Glomerular visceral epithelial cell (primary cell): Measurements from ENCODE around the gene PPP4R3A.
A peak's percentile ranks its signal among the peaks of the same experiment; 100 is the strongest.
"Not testable (repeated sequence)": the region's sequence is repeated elsewhere in the genome, so short reads cannot be mapped to it uniquely, and the experiment has no call there.

ENCODE experiments used
- DNase-seq: peaks from one replicate; pipeline ENCODE4 v3.0.0-alpha.2; 2016; ENCODE audit errors: extremely low spot score

Gene PPP4R3A

DNA sequence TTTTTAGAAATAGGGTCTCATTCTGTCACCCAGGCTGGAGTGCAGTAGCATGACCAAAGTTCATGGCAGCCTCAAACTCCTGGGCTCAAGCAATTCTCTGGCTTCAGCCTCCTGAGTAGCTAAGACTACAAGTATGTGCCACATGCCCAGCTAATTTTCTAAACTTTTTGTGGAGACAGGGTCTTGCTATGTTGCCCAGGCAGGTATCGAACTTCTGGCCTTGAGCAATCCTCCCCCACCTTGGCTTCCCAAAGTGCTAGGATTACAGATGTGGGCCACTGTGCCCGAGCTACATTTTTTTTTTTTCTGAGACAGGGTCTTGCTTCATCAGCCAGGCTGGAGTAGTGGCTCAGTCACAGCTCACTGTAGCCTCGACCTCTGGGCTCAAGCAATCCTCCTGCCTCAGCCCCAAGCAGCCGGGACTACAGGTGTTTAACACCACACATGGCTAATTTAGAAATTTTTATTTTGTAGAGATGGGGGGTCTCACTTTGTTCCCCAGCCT is 7.1 kb downstream of the PPP4R3A start:
- DNase-seq: peak; percentile 3

DNA sequence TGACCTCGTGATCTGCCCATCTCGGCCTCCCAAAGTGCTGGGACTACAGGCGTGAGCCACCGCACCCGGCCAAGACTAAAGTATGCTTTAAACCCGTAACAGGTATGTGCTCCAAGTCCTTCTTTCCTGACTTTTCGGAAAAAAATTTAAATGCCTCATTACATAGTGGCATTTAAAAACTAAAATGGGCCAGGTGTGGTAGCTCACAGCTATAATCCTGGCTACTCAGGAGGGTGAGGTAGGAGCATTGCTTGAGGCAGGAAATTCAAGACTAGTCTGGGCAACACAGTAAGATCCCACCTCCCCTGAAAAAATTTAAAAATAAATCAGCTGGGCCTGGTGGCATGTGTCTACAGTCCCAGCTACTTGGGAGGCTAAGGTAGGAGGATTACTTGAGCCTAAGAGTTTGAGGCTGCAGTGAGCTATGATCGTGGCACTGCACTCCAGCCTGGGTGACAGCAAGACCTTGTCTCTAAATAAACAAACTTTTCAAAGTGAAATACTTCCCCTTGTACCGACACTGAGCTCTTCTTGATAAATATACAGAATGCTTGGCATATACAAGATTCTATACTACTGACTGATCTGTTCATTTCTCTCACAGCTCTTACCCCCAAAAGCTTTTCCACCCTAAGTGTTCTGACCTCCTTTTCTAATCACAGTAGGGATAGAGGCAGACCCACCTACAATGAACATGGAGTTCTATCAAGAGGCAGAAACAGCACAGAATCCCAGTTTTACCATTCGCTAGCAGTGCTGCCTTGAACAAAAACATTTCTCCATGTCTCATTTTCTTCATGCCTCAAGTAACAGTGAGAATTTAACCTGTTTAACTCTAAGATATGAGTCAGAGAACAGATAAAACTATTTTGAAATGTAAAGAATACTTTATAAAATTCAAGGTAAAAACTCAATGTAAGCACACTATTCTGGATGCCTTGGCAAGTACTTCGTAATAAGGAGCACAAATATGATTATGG is 7.9 kb downstream of the PPP4R3A start:
- peak; percentile 21 for DNase-seq

- DNase-seq: no peak
These were observed 8.8 kb downstream of the PPP4R3A start for GRCh38 chr14:91501348-91501747.

DNA sequence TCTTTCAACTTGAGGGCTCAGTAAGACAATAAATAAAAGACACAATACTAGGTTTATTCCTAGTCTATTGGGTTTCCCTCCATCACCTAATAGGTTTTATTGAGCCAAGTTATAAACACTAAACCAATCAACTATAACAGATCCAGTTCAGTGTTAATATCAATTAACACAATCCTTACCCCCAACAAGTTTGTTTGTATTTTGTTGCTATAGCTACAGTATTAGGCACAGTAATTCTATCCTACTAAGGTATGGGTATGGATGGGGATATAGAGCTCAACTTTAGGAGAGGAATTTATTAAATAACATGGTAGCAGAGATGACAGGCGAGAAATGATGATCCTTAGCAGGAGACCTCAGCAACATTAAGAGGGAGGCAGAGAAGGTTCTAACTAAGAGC is 13.3 kb downstream of the PPP4R3A start:
- peak; percentile 18 for DNase-seq

DNA sequence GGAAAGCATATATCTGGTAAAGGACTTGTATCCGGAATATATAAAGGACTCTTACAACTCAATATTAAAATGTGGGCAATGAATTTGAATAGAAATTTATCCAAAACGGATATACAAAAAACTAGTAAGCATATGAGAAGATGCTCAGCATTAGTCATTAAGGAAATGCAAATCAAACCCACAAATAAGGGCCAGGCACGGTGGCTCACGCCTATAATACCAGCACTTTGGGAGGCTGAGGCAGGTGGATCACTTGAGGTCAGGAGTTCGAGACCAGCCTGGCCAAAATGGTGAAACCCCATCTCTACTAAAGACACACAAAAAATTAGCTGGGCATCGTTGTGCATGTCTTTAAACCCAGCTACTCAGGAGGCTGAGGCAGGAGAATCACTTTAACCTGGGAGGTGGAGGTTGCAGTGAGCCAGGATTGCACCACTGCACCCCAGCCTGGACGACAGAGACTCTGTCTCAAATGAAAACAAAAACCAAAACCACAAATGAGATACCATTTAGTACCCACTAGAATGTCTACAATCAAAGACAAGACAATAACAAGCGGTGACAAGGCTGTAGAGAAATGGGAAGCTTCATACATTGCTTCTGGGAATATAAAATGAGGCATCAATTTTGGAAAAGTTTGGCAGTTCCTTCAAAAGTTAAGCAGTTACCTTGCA is 15.6 kb downstream of the PPP4R3A start:
- not testable (repeated sequence) for DNase-seq

DNA sequence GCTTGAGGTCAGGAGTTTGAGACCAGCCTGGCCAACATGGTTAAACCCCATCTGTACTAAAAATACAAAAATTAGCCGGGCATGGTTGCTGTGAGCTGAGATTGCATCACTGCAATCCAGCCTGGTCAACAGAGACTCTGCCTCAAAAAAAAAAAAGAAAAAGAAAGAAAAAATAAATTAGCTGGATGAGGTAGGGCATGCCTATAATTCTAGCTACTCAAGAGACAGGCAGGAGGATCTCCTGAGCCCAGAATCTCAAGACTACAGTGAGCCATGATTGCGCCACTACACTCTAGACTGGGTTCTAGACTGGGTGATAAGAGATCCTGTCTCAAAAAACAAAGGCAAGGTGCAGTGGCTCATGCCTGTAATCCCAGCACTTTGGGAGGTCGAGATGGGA is 16.9 kb downstream of the PPP4R3A start:
- DNase-seq: no peak

DNA sequence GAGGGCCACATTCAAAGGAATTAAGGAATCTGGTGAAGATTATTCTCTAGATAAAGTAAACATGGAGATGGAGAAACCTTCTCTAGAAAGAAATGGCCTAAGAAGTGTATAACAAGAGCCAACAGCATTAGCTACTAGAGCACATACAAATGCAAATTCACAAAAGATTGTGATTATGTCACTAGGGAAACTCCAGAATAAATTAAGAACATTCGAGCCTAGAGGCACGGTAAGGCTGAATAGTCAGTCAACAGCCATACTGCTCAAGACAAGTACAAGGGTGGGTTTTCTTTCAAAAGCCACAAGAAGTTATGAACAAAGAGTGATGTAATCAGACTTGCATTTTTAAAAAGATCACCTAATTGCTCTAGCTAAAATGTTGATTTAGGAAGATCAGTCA is 25.4 kb downstream of the PPP4R3A start:
- no peak for DNase-seq

DNA sequence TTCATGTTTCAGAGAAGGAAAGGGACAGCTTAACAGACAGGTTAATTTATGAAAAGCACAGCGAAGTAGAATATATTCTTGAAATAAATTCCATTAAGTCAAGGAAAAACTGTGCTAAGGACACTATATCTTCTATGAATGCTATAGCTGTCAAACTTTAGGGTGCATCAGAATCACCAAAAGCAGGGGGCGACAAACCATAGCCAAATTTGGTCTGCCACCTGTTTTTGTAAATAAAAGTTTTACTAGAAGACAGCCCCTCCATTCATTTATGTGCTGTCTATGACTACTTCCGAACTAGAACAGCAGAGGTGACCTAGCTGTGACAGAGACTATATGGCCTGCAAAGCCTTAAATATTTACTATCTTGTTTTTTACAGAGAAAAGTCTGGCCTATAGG is 25.9 kb downstream of the PPP4R3A start:
- DNase-seq: no peak

DNA sequence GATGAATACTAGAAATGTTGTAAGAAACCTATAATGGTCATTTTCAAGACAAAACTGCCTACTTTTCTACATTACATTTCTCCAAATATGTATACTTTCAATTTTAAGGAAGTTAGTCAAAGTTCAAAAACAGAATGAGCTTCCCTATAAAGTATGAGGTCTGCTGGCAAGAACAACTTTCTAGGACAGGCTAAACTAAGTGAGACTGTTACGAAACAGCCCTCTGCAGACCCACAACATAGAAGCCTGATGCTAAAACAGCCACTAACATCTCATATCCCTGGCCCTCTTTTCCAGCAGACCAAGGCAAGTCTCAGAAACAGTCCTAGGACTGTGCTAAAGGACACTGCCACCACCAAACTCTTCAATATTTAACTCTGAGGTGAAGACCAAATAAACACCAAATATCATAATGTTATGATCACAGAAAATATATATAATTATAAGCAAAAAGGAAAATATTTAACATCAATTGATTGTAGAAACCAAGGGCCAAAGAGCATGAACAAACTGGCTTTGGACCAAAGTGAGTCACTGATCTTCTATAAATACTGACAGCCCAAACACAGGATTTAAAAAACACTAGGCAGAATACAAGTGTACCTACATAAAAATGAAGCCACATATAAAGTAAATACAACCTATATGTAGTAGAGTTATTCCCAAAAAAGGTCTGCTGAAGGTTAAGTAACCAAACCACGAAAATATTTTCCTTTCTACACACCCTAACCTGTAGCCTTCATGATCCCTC is 27.7 kb downstream of the PPP4R3A start:
- no peak for DNase-seq

DNA sequence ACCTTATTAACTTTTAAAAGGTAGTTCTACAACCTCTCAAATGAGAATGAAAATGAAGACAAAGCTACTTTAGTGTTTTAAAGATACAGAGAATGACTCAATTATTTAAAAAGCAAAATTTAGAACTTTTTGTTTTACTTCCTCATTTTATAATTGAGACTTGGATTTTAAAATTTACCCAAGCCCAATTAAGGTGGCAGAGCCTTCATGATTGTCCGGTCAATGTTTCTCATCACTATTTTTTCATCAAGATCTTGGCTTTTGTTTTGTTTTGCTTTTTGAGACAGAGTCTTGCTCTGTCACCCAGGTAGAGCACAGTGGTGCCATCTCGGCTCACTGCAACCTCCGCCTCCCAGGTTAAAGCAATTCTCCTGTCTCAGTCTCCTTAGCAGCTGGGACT is 32.7 kb downstream of the PPP4R3A start:
- DNase-seq: no peak

GRCh38 chr14:91473046-91473445 is 37.1 kb downstream of the PPP4R3A start:
- no peak for DNase-seq

DNA sequence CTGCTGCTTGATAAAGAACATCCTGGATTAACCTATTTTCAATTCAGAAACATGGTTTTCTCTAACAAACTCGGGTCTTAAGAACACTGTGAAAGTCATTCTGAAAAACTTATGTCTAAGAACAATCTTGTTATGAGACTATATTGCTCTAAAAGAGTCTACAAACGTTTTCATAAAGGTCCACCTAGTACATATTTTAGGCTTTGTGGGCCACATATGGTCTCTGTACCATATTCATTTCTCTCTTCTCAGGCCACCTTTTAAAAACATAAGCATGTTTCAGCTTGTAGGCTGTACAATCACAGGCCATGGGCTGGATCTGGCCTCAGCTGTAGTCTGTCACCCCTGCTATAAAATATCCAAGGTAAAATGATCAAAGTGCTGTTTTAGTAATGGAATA is 39.9 kb downstream of the PPP4R3A start:
- no peak for DNase-seq

GRCh38 chr14:91466192-91466591 is 43.9 kb downstream of the PPP4R3A start:
- no peak for DNase-seq

DNA sequence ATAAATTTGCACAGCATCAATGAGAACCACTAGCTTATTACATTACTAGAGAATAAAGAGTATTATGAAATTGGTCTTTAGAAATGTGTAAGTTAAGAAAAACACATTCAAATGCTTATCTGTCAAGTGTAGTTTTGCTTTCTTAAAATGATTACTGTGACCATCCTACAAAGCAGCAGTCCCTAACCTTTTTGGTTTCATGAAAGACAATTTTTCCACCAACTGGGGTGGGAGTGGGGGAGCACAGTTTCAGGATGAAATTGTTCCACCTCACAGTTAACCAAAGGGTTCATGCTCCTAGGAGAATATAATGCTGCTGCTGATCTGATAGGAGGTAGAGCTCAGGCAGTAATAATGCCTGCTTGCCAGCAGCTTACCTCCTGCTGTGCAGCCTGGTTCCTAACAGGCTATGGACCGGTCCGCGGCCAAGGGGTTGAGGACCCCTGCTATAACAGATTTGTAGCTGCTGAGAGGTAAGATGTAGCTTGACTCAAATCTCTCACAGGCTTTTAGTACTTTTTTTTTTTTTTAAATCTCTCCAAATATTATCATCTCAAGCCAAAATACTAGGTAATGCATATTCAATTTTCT is 45.4 kb downstream of the PPP4R3A start:
- DNase-seq: no peak

- no peak for DNase-seq
These were observed 51.5 kb downstream of the PPP4R3A start for GRCh38 chr14:91458612-91459011.

DNA sequence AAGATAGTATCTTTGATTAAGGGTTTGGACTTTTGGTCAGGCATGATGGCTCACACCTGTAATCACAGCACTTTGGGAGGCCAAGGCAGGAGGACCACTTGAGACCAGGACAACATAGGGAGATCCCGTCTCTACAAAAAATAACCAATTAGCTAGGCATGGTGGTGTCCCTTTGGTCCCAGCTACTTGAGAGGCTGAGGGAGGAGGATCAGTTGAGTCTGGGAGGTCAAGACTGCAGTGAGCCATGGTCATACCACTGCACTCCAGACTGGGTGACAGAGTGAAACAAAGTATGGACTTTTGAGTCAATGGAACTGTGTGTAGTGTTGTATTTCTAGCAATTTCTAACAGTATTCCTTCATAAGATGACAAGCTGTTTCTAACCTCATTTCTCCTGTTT is 53.8 kb downstream of the PPP4R3A start:
- no peak for DNase-seq

DNA sequence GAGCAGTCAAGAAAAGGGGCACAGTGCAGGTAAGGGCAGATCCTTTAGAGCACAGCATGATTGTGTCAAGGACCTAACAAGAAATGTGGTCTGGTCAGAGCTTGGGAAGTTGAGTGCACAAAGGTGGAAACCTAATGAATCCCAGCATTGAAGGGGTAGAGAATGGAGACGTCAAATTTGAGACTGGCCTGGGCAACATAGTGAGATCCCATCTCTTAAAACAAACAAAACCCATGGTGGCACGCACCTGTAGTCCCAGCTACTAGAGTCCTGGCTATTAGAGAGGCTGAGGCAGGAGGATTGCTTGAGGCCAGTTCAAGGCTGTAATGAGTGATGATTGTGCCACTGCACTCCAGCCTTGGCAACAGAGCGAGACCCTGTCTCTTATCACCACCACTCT is 55.5 kb downstream of the PPP4R3A start:
- no peak for DNase-seq

DNA sequence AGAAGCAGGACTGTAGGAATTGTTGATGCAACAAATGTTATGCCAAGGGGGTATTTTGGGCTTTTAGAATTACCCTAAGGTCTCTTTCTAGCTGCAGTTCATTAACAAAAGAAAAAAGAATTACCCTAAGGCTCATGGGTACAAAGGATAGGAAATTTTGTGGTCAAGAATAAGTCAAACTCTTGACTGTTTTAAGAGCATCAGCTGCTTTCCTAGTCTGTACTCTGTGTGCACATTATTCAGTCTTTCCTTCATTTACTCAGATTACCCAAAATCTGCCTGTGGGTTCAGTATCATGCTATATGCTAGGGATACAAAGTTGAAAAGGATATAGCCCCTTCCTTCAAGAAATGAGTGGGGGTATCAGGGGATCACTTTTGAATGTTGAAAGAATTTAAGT is 56.0 kb downstream of the PPP4R3A start:
- no peak for DNase-seq

DNA sequence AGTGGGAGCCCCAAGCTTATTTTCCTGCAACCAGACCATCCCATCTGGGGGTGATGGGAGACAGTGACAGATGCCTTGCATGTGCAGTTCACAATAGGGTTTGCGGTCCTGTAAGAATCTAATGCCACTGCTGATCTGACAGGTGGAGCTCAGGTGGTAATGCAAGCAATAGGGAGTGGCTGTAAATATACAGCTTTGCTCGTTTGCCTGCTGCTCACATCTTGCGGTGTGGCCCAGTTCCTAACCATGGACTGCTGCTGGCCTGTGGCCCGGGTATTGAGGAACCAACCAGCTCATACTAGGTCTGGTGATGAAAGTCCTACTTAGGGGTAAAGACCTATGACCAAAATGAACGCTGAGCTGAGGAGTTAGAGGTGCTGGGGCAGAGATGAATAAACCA is 56.4 kb downstream of the PPP4R3A start:
- no peak for DNase-seq

DNA sequence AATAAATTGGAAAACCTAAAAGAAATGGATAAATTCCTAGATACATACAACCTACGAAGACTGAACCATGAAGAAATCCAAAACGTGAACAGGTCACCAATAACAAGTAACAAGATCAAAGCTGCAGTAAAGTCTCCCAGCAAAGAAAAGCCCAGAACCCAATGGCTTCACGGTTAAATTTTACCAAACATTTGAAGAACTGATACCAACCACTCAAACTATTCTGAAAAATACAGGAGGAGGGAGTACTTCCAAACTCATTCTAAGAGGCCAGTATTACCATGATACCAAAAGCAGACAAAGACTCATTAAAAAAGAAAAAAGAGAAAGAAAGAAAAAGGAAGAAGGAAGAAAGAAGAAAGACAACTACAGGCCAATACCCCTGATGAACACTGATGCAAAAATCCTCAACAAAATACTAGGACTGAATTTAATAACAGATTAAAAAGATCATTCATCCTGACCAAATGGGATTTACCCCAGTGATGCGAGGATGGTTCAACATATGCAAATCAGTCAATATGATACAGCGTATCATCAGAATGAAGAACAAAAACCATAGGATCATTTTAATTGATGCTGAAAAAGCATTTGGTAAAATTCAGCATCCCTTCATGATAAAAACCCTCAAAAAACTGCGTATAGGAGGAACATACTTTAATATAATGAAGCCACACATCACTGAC is 65.6 kb downstream of the PPP4R3A start:
- DNase-seq: no peak

DNA sequence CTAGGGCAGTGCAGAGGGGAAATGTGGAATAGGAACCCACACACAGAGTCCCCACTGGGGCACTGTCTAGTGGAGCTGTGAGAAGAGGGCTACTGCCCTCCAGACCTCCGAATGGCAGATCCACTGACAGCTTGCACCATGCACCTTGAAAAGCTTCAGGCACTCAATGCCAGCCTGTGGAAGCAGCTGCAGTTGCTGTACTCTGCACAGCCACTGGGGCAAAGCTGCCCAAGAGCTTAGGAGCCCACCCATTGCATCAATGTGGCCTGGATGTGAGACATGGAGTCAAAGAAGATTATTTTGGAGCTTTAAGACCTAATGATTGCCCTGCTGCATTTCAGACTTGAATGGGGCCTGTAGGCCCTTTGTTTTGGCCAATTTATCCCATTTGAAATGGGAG is 70.8 kb downstream of the PPP4R3A start:
- no peak for DNase-seq
